Stimulated activated CD4-positive, alpha-beta T cell treated with anti-CD3 and anti-CD28 coated beads, Interleukin-4, amount 100 ng/mL, for 48 hours (primary cell): ENCODE results near the gene EIF2D.
"Not testable (repeated sequence)": the region's sequence is repeated elsewhere in the genome, so short reads cannot be mapped to it uniquely, and the experiment has no call there.

ENCODE experiments used
- DNase-seq, 2 donors: peaks; one replicate each; pipeline ENCODE4 v3.0.0-alpha.2; 2020; ENCODE audit warnings: low read depth in 2 of 2

The EIF2D gene

GRCh38 chr1:206612129-206612876, at the start of gene EIF2D:
Gene EIF2D (minus strand): TSS chr1:206612465. CDS start chr1:206612342, 123 bp downstream.
- DNase-seq = peak; percentile 92 to 96

- no peak for DNase-seq
Observed at GRCh38 chr1:206661161-206661820, 49.0 kb upstream of the EIF2D start.

- DNase-seq = no peak
Observed at GRCh38 chr1:206660136-206660535, 47.9 kb upstream of the EIF2D start.

GRCh38 chr1:206658981-206659273, 46.7 kb upstream of the EIF2D start:
- no peak for DNase-seq

GRCh38 chr1:206658264-206658980, 46.2 kb upstream of the EIF2D start:
- DNase-seq = peak; percentile 48 to 57

- DNase-seq = no peak
Observed at GRCh38 chr1:206657751-206658150, 45.5 kb upstream of the EIF2D start.

GRCh38 chr1:206656936-206657335, 44.7 kb upstream of the EIF2D start:
- no peak for DNase-seq

- DNase-seq = no peak
Observed at GRCh38 chr1:206655471-206655882, 43.2 kb upstream of the EIF2D start.

GRCh38 chr1:206654828-206655227, 42.6 kb upstream of the EIF2D start:
- no peak for DNase-seq

- no peak for DNase-seq
Observed at GRCh38 chr1:206653715-206654459, 41.6 kb upstream of the EIF2D start.

- no peak for DNase-seq
Observed at GRCh38 chr1:206651958-206652890, 40.0 kb upstream of the EIF2D start.

- DNase-seq = no peak
Observed at GRCh38 chr1:206651014-206651413, 38.7 kb upstream of the EIF2D start.

- DNase-seq = no peak
Observed at GRCh38 chr1:206649261-206649921, 37.1 kb upstream of the EIF2D start.

- DNase-seq = no peak
Observed at GRCh38 chr1:206647224-206647623, 35.0 kb upstream of the EIF2D start.

GRCh38 chr1:206646504-206646903, 34.2 kb upstream of the EIF2D start:
- DNase-seq = no peak

GRCh38 chr1:206643118-206643698, 30.9 kb upstream of the EIF2D start:
- no peak for DNase-seq

- DNase-seq = not testable (repeated sequence)
Observed at GRCh38 chr1:206642074-206642473, 29.8 kb upstream of the EIF2D start.

GRCh38 chr1:206637605-206638004, 25.3 kb upstream of the EIF2D start:
- no peak for DNase-seq

GRCh38 chr1:206636671-206637070, 24.4 kb upstream of the EIF2D start:
- no peak for DNase-seq

- no peak for DNase-seq
Observed at GRCh38 chr1:206635978-206636345, 23.7 kb upstream of the EIF2D start.
